HUES64 (cell line): ENCODE measurements around the gene RAPGEF3.

Source experiments
- H3K27ac ChIP-seq: 2 replicates; pipeline ENCODE4 v1.7.0; 2013; ENCODE audit warnings: low read depth, low read length, inconsistent platforms
- H3K27me3 ChIP-seq: 2 replicates; pipeline ENCODE4 v1.6.1; 2013; ENCODE audit warnings: mild to moderate bottlenecking, low read length; ENCODE audit not compliant: insufficient read depth
- H3K36me3 ChIP-seq: 2 replicates; pipeline ENCODE4 v1.6.1; 2013; ENCODE audit warnings: mild to moderate bottlenecking, low read length; ENCODE audit not compliant: insufficient read depth
- H3K4me1 ChIP-seq: 2 replicates; pipeline ENCODE4 v1.6.1; 2013; ENCODE audit warnings: mild to moderate bottlenecking, low read length, moderate library complexity; ENCODE audit not compliant: insufficient read depth
- H3K4me3 ChIP-seq: 2 replicates; pipeline ENCODE4 v1.5.1; 2013; ENCODE audit warnings: mild to moderate bottlenecking, low read length, moderate library complexity
- H3K9ac ChIP-seq: 2 replicates; pipeline ENCODE4 v1.6.1; 2013; ENCODE audit warnings: mild to moderate bottlenecking, low read depth, low read length
- H3K9me3 ChIP-seq: 2 replicates; pipeline ENCODE4 v1.6.1; 2013; ENCODE audit warnings: low read depth, low read length; ENCODE audit not compliant: insufficient read depth
- WGBS: fragments of 150-250, 120-280 bp; methylation state at CpG from one replicate; pipeline ENCODE4 v1.1.7; 2013; ENCODE audit warnings: missing lambda C conversion rate; 5-methylcytosine and 5-hydroxymethylcytosine counted together

The RAPGEF3 gene

DNA sequence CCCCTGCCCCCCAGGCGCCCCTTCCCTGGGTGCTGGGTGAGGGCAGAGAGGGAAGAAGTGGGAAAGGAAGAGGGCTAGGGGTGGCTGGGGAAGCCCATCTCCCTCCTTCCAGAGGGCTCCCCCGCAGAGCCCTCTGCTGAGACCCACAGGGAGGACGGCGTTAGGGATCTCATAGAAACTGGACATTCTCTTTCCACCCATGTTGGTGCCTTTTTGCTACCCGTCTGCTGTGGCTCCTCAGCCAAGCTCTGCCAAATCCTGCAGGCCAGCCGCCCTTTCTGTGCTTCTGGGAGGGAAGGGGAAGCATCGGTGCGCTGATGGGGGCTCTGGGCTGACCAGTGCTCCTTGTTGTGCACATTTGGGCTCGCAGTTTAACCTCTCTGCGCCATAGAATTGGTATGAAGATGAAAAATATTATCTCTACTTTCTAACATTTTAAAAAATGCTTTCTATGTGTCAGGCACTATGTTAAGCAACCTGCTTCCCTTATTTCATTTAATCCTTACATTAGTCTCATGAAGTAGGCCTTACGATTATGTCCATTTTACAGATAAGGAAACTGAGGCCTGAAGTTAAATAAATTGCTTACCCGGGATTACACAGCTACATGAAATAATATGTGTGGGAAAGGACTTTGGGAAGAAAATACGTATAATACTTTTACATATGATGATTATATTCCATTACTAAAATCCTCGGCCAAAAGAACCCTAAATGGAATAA lies 15.3 kb upstream of the RAPGEF3 start:
- Histone ChIP-seq H3K9me3 (no peaks in the 10 kb centered on the region), H3K36me3 (no peaks in the 10 kb centered on the region), H3K4me1 (peaks cover 15% of the 10 kb centered on the region), H3K27me3 (peaks cover 13% of the 10 kb centered on the region), H3K9ac (peak overlapping the region; percentile 63; the same call in 1 of the 2 replicates), H3K27ac (no peak overlapping the region), H3K4me3 (peak overlapping the region; percentile 68)
- 67% methylated on average over 9 of the region's 14 CpGs for WGBS

- peak within 1 kb of the TSS; percentile 63 for H3K9ac ChIP-seq
- H3K27me3 ChIP-seq, result peaks cover 13% of the 10 kb centered on the region
- under 1% methylated on average over 104 of the region's 106 CpGs for WGBS
- H3K9me3 ChIP-seq, result no peaks in the 10 kb centered on the region
- no peaks in the 10 kb centered on the region for H3K36me3 ChIP-seq
- H3K27ac ChIP-seq, result no peak within 1 kb of the TSS
- peak within 1 kb of the TSS; percentile 68 for H3K4me3 ChIP-seq
- H3K4me1 ChIP-seq, result peaks cover 16% of the 10 kb centered on the region
Observed at GRCh38 chr12:47773062-47773857, 14.6 kb upstream of the RAPGEF3 start, which contains the start of gene SLC48A1. SLC48A1 (plus strand) TSS chr12:47773238; CDS start chr12:47773305, 67 bp downstream.

- Histone ChIP-seq H3K9me3 (no peaks in the 10 kb centered on the region), H3K4me1 (peaks cover 15% of the 10 kb centered on the region), H3K27me3 (peaks cover 13% of the 10 kb centered on the region), H3K36me3 (no peaks in the 10 kb centered on the region), H3K27ac (no peak overlapping the region), H3K4me3 (peak overlapping the region; percentile 68), H3K9ac (peak overlapping the region; percentile 30; the same call in 1 of the 2 replicates)
- 20% methylated on average over 14 of the region's 17 CpGs for WGBS
Observed at GRCh38 chr12:47772738-47773061, 14.0 kb upstream of the RAPGEF3 start.

- H3K27ac ChIP-seq, result no peak overlapping the region
- H3K4me1 ChIP-seq, result peaks cover 15% of the 10 kb centered on the region
- H3K4me3 ChIP-seq, result peak overlapping the region; percentile 68; the same call in 1 of the 2 replicates
- H3K27me3 ChIP-seq, result peaks cover 13% of the 10 kb centered on the region
- no peaks in the 10 kb centered on the region for H3K36me3 ChIP-seq
- no peak overlapping the region for H3K9ac ChIP-seq
- no peaks in the 10 kb centered on the region for H3K9me3 ChIP-seq
- 77% methylated on average over 13 of the region's 13 CpGs for WGBS
Observed at GRCh38 chr12:47772094-47772660, 13.5 kb upstream of the RAPGEF3 start.

GRCh38 chr12:47771304-47771703 lies 12.6 kb upstream of the RAPGEF3 start:
- Histone ChIP-seq H3K4me1 (peaks cover 11% of the 10 kb centered on the region), H3K27me3 (peaks cover 13% of the 10 kb centered on the region), H3K4me3 (no peak overlapping the region), H3K9ac (no peak overlapping the region), H3K36me3 (no peaks in the 10 kb centered on the region), H3K9me3 (no peaks in the 10 kb centered on the region), H3K27ac (no peak overlapping the region)
- WGBS, result 92% methylated on average over 4 of the region's 6 CpGs

GRCh38 chr12:47770086-47770726 lies 11.5 kb upstream of the RAPGEF3 start:
- Histone ChIP-seq H3K4me1 (peaks cover 11% of the 10 kb centered on the region), H3K9me3 (no peaks in the 10 kb centered on the region), H3K4me3 (no peak overlapping the region), H3K9ac (no peak overlapping the region), H3K27ac (no peak overlapping the region), H3K36me3 (no peaks in the 10 kb centered on the region), H3K27me3 (peaks cover 13% of the 10 kb centered on the region)
- 93% methylated on average over 3 of the region's 3 CpGs for WGBS

- Histone ChIP-seq H3K4me3 (no peak overlapping the region), H3K27ac (no peak overlapping the region), H3K9ac (no peak overlapping the region), H3K36me3 (no peaks in the 10 kb centered on the region), H3K9me3 (no peaks in the 10 kb centered on the region), H3K4me1 (peaks cover 11% of the 10 kb centered on the region), H3K27me3 (peaks cover 12% of the 10 kb centered on the region)
- 93% methylated on average over 4 of the region's 4 CpGs for WGBS
Observed at GRCh38 chr12:47769234-47770085, 10.8 kb upstream of the RAPGEF3 start.

- Histone ChIP-seq H3K4me1 (peaks cover 11% of the 10 kb centered on the region), H3K9ac (no peak overlapping the region)
- WGBS, result 67% methylated on average over 2 of the region's 2 CpGs
Observed at GRCh38 chr12:47768323-47768811, 9.7 kb upstream of the RAPGEF3 start.

DNA sequence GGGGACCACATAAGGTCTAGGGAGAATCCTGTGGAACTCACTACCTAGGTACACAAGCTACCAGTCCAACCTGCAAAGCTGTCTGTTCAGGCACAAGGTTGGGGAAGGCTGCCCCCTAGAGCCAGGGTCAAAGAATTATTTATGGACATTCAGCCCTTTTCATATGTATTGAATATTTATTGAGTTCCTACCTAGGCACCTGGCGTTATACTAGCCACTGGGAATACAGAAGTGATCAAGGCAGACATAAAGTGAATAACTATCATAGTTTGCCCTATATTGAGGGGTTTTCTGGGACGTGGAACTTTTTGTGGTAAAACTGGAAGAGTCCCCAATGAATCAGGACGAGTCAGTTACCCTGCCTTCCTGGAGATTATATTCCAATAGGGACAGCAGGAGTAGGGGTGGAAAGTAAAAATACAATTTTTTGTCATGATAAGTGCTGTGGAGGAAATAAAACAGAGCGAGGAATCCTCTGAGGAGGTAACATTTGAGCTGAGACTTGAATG lies 8.6 kb upstream of the RAPGEF3 start:
- WGBS, result 54% methylated on average over 4 of the region's 4 CpGs
- no peak overlapping the region for H3K4me3 ChIP-seq
- H3K9me3 ChIP-seq, result no peaks in the 10 kb centered on the region
- peaks cover 11% of the 10 kb centered on the region for H3K4me1 ChIP-seq
- H3K27me3 ChIP-seq, result no peaks in the 10 kb centered on the region
- H3K27ac ChIP-seq, result no peak overlapping the region
- no peak overlapping the region for H3K9ac ChIP-seq
- H3K36me3 ChIP-seq, result no peaks in the 10 kb centered on the region

More at GRCh38 chr12:47768323-47768811, 9.7 kb upstream of the RAPGEF3 start:
- Histone ChIP-seq H3K27me3 (peaks cover under 1% of the 10 kb centered on the region; the same call in 1 of the 2 replicates), H3K4me3 (no peak overlapping the region), H3K36me3 (no peaks in the 10 kb centered on the region), H3K27ac (no peak overlapping the region), H3K9me3 (no peaks in the 10 kb centered on the region)
